DOHH2 (cell line): Measurements from ENCODE around the gene CELF5.

Source experiments
- H3F3A ChIP-seq: fragments of 200-600 bp; sonication (generic), shearing (Covaris generic); 2 replicates; pipeline ENCODE4 v1.6.0; 2016; ENCODE audit warnings: antibody characterized with exemption, mild to moderate bottlenecking; ENCODE audit not compliant: control insufficient read depth, insufficient read depth
- H3K27ac ChIP-seq: fragments of 200-600 bp; sonication (generic); 2 replicates; pipeline ENCODE4 v1.5.1; 2014; ENCODE audit warnings: low read depth, mild to moderate bottlenecking, low read length, moderate library complexity
- H3K27me3 ChIP-seq: fragments of 200-600 bp; sonication (generic); 2 replicates; pipeline ENCODE4 v1.6.1; 2014; ENCODE audit warnings: mild to moderate bottlenecking, low read length, mixed read lengths; ENCODE audit not compliant: control insufficient read depth
- H3K36me3 ChIP-seq: fragments of 200-600 bp; sonication (generic); 2 replicates; pipeline ENCODE4 v1.6.1; 2014; ENCODE audit warnings: mild to moderate bottlenecking, low read length, moderate library complexity, mixed read lengths; ENCODE audit not compliant: control insufficient read depth
- H3K4me1 ChIP-seq: fragments of 200-600 bp; sonication (generic); 2 replicates; pipeline ENCODE4 v1.6.1; 2014; ENCODE audit warnings: mild to moderate bottlenecking, low read length, mixed read lengths; ENCODE audit not compliant: control insufficient read depth
- H3K4me2 ChIP-seq: fragments of 200-600 bp; sonication (generic); 2 replicates; pipeline ENCODE4 v1.6.0; 2014; ENCODE audit warnings: mild to moderate bottlenecking, low read length, moderate library complexity
- H3K4me3 ChIP-seq: fragments of 200-600 bp; sonication (generic); 2 replicates; pipeline ENCODE4 v1.5.1; 2014; ENCODE audit warnings: mild to moderate bottlenecking, low read length, mixed read lengths
- H3K79me2 ChIP-seq: fragments of 200-600 bp; sonication (generic); 2 replicates; pipeline ENCODE4 v1.6.1; 2014; ENCODE audit warnings: mild to moderate bottlenecking, low read length, mixed read lengths; ENCODE audit not compliant: control insufficient read depth
- H3K9me2 ChIP-seq: fragments of 200-600 bp; sonication (generic); replicated peaks from 2 replicates; pipeline ENCODE4 v1.6.1; 2014; ENCODE audit warnings: mild to moderate bottlenecking, low read length, mixed read lengths; ENCODE audit not compliant: control insufficient read depth
- H3K9me3 ChIP-seq: fragments of 200-600 bp; sonication (generic); 2 replicates; pipeline ENCODE4 v1.6.1; 2014; ENCODE audit warnings: antibody characterized with exemption, low read length, mixed read lengths; ENCODE audit not compliant: control insufficient read depth, insufficient read depth
- H4K20me1 ChIP-seq: fragments of 200-600 bp; sonication (generic); 2 replicates; pipeline ENCODE4 v1.6.0; 2014; ENCODE audit warnings: low read depth, mild to moderate bottlenecking, antibody characterized with exemption, low read length, moderate library complexity; ENCODE audit not compliant: control insufficient read depth, insufficient read depth
- CTCF ChIP-seq: fragments of 200-600 bp; sonication (generic); IDR thresholded peaks from one replicate; pipeline ENCODE4 v1.5.1; 2014; ENCODE audit warnings: antibody characterized with exemption, mild to moderate bottlenecking, low read depth, low read length; ENCODE audit not compliant: poor library complexity, severe bottlenecking
- EZH2phosphoT487 ChIP-seq: fragments of 200-600 bp; sonication (generic); IDR thresholded peaks from 2 replicates; pipeline ENCODE4 v1.6.1; 2017; ENCODE audit warnings: borderline replicate concordance, mild to moderate bottlenecking, antibody characterized with exemption, low read length, moderate library complexity, mixed read lengths

Gene CELF5

GRCh38 chr19:3274245-3274941 lies 49.9 kb downstream of the CELF5 start:
- Histone ChIP-seq H3K27me3 (no peaks in the 10 kb centered on the region), H3K9me2 (no peaks in the 10 kb centered on the region), H4K20me1 (no peaks in the 10 kb centered on the region), H3K27ac (no peak overlapping the region), H3K4me1 (peaks cover 20% of the 10 kb centered on the region), H3F3A (no peaks in the 10 kb centered on the region), H3K4me3 (peak overlapping the region; percentile 70; the same call in 1 of the 2 replicates), H3K4me2 (peak overlapping the region; percentile 74), H3K36me3 (no peaks in the 10 kb centered on the region), H3K9me3 (no peaks in the 10 kb centered on the region), H3K79me2 (no peaks in the 10 kb centered on the region)
- TF ChIP-seq CTCF (no peak), EZH2phosphoT487 (no peak)

- peak overlapping the region; percentile 61 for H3K27ac ChIP-seq
- H4K20me1 ChIP-seq = no peaks in the 10 kb centered on the region
- H3K4me3 ChIP-seq = peak overlapping the region; percentile 70
Observed at GRCh38 chr19:3274942-3275582, 50.6 kb downstream of the CELF5 start.

GRCh38 chr19:3275583-3276340 lies 51.3 kb downstream of the CELF5 start:
- Histone ChIP-seq H3F3A (no peaks in the 10 kb centered on the region), H3K27ac (peak overlapping the region; percentile 61), H3K4me2 (peak overlapping the region; percentile 74), H3K36me3 (no peaks in the 10 kb centered on the region), H3K4me3 (peak overlapping the region; percentile 70), H3K27me3 (no peaks in the 10 kb centered on the region), H3K9me3 (no peaks in the 10 kb centered on the region), H3K4me1 (peaks cover 20% of the 10 kb centered on the region), H3K9me2 (no peaks in the 10 kb centered on the region), H3K79me2 (no peaks in the 10 kb centered on the region), H4K20me1 (no peaks in the 10 kb centered on the region)
- TF ChIP-seq CTCF (peak; percentile 100), EZH2phosphoT487 (no peak)

More at GRCh38 chr19:3274942-3275582, 50.6 kb downstream of the CELF5 start:
- no peaks in the 10 kb centered on the region for H3K9me3 ChIP-seq
- H3K79me2 ChIP-seq = no peaks in the 10 kb centered on the region
- TF ChIP-seq EZH2phosphoT487 (no peak), CTCF (no peak)
- no peaks in the 10 kb centered on the region for H3K9me2 ChIP-seq
- peaks cover 20% of the 10 kb centered on the region for H3K4me1 ChIP-seq
- no peaks in the 10 kb centered on the region for H3K27me3 ChIP-seq
- peak overlapping the region; percentile 74 for H3K4me2 ChIP-seq
- H3F3A ChIP-seq = no peaks in the 10 kb centered on the region
- no peaks in the 10 kb centered on the region for H3K36me3 ChIP-seq
